Fibroblast of skin of back (primary cell): ENCODE results near the gene SLC7A10.
"Not testable (repeated sequence)": the region's sequence is repeated elsewhere in the genome, so short reads cannot be mapped to it uniquely, and the experiment has no call there.

Experiments
- DNase-seq: peaks from one replicate; pipeline ENCODE4 v3.0.0-alpha.2; 2013

SLC7A10 gene

GRCh38 chr19:33215438-33216197 is 10.0 kb downstream of the SLC7A10 start:
- DNase-seq: no peak

- DNase-seq: peak; percentile 11
Measured at GRCh38 chr19:33214596-33214995, 11.1 kb downstream of the SLC7A10 start.

DNA sequence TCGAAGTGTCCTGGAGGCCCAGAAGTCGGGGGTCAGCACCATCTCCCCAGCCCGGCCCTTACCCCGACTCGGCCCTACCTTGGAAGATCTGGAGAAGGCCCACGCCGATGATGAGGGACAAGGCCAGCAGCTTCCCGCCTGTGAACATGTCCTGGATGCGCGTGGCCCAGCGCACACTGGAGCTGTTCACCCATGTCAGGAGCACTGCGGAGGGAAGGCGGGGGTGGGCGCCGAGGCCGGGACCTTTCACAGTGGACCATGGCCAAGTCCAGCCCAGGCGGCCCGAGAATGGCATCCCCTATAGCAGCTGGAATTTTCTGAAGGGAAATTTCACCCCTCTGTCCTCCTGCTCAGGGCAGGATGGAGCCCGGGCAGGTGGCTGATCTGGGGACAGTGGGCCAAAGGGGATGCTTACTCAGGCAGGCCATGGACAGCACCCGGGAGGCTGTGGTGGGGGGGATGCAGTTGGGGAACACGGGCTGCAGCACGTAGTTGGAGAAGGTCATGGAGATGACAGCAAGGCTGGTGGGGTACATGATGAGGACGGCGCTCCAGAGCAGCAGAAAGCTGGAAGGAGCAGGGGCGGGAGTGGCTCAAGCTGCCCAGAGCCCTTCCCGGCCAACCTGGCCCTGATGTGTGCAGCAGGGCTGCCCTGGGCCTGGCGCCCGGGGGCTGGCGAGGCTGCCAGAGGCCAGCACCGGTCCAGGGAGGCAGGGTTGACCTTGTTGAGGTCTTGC is 13.0 kb downstream of the SLC7A10 start:
- no peak for DNase-seq

DNA sequence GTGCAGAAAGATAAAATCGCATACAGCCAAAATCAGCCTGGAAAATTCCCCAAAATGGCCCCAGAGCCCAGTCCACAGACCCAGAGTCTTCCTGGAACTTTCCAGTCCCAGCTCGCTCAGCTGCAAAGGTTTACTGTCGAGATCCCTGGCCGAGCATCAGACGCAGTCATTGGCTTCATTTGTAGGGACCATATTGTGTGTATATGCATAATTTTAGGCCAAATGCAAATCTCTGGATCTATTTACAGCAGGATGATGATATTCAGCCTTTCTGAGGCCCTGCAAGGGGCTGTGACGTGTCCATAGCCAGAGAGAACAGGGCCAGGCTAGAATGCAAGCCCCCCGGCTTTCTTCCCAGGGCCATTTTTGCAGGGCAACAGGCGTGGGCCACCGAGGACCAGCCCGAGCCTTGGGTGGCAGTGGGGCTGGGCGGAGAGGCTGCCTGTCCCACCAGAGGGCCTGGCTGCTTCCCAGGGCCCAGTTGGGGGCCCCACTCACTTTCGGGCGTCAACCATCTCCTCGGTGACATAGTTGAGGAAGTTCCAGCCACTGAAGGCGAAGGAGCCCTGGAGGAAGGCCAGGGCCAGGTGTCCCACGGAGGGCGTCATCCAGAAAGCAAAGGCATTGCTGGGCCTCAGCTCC is 13.7 kb downstream of the SLC7A10 start:
- DNase-seq: no peak

DNA sequence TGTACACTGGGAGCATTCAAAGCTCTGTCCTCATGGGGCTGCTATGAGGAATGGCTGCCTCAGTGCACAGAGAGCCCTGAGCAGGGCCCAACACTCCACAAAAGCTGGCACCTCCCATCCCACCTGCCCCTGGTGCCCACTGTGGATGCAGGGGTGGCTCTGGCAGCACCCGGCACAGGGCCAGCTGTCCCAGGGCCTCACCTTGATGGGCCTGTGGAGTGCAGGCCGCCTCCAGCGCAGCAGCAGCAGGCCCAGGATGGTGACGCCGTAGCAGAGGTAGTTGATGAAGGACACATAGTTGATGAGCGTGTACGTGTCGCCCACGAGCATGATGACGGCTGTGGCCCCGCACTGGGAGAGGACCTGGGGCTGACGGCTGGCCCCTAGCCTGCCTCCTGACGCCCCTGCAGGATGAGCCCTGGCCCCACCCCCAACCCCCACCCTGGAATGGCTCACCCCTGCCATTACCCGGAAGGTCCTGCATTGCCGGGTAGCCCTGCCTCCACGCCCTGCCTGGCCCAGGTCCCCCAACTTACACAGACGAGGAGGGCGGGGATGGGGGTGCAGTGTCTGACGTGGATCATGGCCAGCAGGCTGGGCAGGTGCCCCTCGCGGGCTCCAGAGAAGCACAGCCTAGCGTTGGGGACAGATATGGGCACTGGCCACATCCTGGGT is 15.2 kb downstream of the SLC7A10 start:
- no peak for DNase-seq

DNA sequence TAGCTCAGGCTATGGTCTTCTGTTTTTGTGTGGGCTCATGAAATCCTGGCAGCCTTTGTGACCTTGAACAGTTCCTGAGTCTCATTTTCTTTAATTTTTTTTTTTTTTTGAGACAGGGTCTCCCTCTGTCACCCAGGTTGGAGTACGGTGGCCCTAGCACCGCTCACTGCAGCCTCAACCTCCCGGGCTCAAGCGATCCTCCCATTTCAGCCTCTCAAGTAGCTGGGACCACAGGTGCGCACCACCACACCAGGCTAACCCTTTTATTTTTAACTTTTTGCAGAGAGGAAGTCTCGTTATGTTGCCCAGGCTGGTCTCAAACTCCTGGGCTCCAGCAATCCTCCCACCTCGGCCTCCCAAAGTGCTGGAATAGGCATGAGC is 15.8 kb downstream of the SLC7A10 start:
- not testable (repeated sequence) for DNase-seq

- DNase-seq: no peak
Measured at GRCh38 chr19:33208904-33209849, 16.5 kb downstream of the SLC7A10 start.

DNA sequence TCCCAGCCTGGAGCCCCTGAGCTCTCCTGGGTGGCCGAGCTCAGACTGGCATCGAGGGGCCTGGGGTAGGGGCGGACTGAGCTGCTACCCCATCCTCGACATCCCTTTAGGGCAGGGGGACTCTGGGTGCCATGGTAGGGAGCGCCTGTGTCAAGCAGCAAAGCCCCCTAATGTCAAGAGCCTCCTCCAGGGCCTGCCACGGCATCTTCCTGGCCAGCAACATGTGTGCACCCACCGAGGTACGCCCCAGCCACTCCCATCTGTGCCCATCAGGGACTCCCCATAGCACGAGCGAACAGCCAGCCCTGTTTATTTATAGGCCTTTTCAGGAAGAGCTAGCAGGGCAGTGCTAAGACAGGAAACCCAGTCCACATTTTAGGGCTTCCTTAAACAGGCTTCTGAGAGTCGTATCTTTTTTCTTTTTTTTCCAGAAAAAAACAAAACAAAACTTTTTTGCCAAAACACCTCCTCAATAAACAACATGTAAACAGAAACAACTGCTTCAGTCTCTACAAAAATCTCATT is 17.2 kb downstream of the SLC7A10 start:
- DNase-seq: no peak

DNA sequence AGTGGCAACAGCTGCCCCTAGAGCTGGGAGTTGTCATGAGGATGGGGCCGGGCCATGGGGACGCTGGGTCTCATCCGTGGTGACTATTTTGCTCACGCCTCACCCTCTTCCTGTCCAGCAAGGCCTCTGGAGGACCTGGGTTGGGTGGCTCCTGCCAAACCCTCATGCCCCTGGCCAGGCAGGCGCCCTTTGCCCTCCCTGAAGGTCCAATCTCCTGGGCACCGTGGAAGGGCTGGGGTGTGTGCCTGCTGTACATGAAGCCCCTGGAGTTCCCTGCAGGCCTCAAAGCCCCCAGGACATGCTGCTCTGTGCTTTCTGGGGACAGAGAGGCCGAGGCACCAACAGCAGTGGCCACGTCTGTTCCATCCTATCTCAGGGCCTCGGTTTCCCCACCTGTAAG is 17.7 kb downstream of the SLC7A10 start:
- no peak for DNase-seq

- no peak for DNase-seq
Measured at GRCh38 chr19:33207040-33207620, 18.5 kb downstream of the SLC7A10 start.

GRCh38 chr19:33206261-33207039 is 19.2 kb downstream of the SLC7A10 start:
- DNase-seq: no peak

DNA sequence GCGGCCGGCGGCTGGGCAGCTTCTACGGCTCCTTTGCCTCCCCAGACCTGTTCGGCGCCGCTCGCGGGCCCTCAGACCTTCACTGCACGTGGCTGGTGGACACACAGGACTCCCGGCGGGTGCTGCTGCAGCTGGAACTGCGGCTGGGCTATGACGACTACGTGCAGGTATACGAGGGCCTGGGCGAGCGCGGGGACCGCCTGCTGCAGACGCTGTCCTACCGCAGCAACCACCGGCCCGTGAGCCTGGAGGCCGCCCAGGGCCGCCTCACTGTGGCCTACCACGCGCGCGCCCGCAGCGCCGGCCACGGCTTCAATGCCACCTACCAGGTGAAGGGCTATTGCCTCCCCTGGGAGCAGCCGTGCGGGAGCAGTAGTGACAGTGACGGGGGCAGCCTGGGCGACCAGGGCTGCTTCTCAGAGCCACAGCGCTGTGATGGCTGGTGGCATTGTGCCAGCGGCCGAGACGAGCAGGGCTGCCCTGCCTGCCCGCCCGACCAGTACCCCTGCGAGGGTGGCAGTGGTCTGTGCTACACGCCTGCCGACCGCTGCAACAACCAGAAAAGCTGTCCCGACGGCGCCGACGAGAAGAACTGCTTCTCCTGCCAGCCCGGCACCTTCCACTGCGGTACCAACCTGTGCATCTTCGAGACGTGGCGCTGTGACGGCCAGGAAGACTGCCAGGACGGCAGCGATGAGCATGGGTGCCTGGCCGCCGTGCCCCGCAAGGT is 20.0 kb downstream of the SLC7A10 start:
- DNase-seq: no peak

DNA sequence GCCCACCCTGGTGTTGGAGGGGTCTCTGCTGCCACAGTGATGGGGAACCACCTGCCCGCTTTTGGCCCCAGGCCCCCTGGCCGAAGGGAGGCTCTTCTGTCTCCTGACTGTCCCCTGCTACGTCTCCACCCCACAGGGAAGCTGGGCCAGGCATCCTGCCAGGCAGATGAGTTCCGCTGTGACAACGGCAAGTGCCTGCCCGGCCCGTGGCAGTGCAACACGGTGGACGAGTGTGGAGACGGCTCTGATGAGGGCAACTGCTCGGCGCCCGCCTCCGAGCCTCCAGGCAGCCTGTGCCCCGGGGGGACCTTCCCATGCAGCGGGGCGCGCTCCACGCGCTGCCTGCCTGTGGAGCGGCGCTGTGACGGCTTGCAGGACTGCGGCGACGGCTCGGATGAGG is 20.5 kb downstream of the SLC7A10 start:
- no peak for DNase-seq

- no peak for DNase-seq
Measured at GRCh38 chr19:33204136-33204973, 21.3 kb downstream of the SLC7A10 start.

- no peak for DNase-seq
Measured at GRCh38 chr19:33203529-33203928, 22.1 kb downstream of the SLC7A10 start.

DNA sequence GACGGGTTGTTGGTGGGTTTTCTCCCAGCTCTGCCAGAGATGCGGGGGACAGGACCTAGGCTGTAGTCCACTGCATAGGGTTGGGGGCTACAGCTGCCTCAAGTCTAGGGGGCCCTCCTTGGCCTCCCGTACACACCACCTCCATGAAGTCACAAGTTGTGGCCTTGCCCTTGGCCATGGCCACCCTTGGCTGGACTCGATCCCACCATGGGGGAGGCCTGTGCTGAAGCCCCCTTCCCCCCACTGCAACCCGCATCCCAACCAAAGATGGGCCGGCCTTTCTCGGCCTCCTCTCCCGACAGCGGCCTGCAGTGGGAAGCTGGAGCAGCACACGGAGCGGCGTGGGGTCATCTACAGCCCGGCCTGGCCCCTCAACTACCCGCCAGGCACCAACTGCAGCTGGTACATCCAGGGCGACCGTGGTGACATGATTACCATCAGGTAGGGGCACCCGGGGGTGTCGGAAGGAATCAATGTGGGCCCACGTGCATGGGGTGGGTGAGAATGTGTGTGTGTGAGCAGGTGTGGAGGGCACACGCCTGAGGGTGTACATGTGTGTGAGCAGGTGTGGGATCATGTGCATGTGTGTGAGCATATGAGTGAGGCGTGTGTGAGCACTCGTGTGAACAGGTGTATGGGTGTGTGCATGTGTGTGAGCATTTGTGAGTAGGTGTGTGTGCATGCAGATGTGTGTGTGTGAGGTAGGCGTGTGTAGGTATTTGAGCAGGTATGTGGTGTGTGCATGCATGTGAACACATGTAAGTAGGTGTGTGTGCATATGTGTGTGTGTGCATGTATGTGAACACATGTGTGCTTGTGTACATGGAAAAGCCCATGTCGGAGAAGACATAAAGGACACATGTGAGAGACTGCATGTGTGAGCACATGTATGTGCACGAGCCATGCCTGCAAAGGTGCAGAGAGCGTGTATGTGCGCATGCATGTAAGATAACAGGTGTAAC is 22.8 kb downstream of the SLC7A10 start:
- no peak for DNase-seq

DNA sequence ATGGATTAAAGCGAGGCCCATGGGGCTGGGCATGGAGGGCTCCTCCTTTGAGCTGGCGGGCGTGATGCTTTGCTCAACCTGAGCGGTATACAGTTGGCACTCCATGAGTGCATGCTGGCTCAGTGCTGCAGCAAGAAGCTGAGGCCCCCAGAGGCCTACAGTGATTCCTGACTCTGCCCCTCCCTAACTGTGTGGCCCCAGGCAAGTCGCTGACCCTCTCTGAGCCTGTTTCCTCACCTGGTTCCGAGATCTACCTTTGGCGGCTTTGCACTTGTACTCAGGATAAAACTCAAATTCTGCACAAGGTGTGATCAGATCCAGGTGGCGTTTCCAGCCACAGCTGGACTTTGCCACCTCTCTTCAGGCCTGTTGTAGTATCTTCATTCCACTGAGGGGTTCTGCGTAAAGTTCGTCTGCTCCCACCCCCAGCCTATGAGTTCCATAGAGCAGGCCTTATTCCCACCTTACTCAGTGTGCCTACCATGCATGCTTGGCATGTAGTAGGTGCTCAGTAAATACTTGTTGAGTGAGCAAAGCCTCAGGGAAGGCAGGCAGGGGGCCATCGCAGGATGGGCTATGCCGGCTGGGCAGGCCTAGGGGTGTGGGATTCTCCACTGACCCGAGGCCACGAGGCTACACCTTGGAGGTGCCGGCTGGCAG is 23.6 kb downstream of the SLC7A10 start:
- no peak for DNase-seq
